GDM1 (cell line): Measurements from ENCODE around the gene METTL2B.

Source experiments
- DNase-seq: peaks from one replicate; lab custom pipeline; 2025; lab: John Stamatoyannopoulos, UW

The METTL2B gene

GRCh38 chr7:128476402-128477335 is at the start of gene METTL2B:
Gene METTL2B, plus strand, starts transcription at chr7:128476748. Its CDS starts 18 bp downstream, at chr7:128476766.
- peak; percentile 85 for DNase-seq

- DNase-seq = peak; percentile 40
Observed at GRCh38 chr7:128427289-128427891, 49.2 kb upstream of the METTL2B start.

GRCh38 chr7:128430207-128430606 is 46.3 kb upstream of the METTL2B start:
- DNase-seq = no peak

- no peak for DNase-seq
Observed at GRCh38 chr7:128431221-128431620, 45.3 kb upstream of the METTL2B start.

- no peak for DNase-seq
Observed at GRCh38 chr7:128431754-128432153, 44.8 kb upstream of the METTL2B start.

GRCh38 chr7:128434413-128435326 is 41.9 kb upstream of the METTL2B start:
- no peak for DNase-seq

- DNase-seq = no peak
Observed at GRCh38 chr7:128435327-128435686, 41.2 kb upstream of the METTL2B start.

- peak; percentile 3 for DNase-seq
Observed at GRCh38 chr7:128437426-128438332, 38.9 kb upstream of the METTL2B start.

GRCh38 chr7:128442356-128442755 is 34.2 kb upstream of the METTL2B start:
- DNase-seq = no peak

GRCh38 chr7:128443831-128444600 is 32.5 kb upstream of the METTL2B start:
- no peak for DNase-seq

GRCh38 chr7:128446306-128446705 is 30.2 kb upstream of the METTL2B start:
- no peak for DNase-seq

- DNase-seq = no peak
Observed at GRCh38 chr7:128447941-128448564, 28.5 kb upstream of the METTL2B start.

GRCh38 chr7:128448751-128449302 is 27.7 kb upstream of the METTL2B start:
- no peak for DNase-seq

GRCh38 chr7:128450409-128450808 is 26.1 kb upstream of the METTL2B start:
- DNase-seq = no peak

GRCh38 chr7:128450913-128451312 is 25.6 kb upstream of the METTL2B start:
- DNase-seq = no peak

GRCh38 chr7:128452552-128452951 is 24.0 kb upstream of the METTL2B start:
- DNase-seq = no peak

- DNase-seq = no peak
Observed at GRCh38 chr7:128453836-128454804, 22.4 kb upstream of the METTL2B start.

GRCh38 chr7:128454808-128455542 is 21.6 kb upstream of the METTL2B start:
- no peak for DNase-seq
